GM12873 (cell line): ENCODE data around the gene CALML5.

Experiments
- CTCF ChIP-seq: IDR thresholded peaks from 2 replicates; pipeline ENCODE4 v1.5.1; 2012; ENCODE audit warnings: low read depth, mild to moderate bottlenecking, moderate library complexity, low read length, control low read depth; ENCODE audit not compliant: insufficient read depth; ENCODE audit errors: missing control alignments

The CALML5 gene

GRCh38 chr10:5484205-5484604 lies 15.2 kb downstream of the CALML5 start:
- TF ChIP-seq CTCF: no peak

- TF ChIP-seq CTCF: no peak
Measured at GRCh38 chr10:5482016-5482415, 17.4 kb downstream of the CALML5 start.

- TF ChIP-seq CTCF: no peak
Measured at GRCh38 chr10:5481121-5481520, 18.2 kb downstream of the CALML5 start.

GRCh38 chr10:5480162-5480941 lies 19.0 kb downstream of the CALML5 start:
- TF ChIP-seq CTCF: no peak

GRCh38 chr10:5479481-5480161 lies 19.7 kb downstream of the CALML5 start:
- no peak for TF ChIP-seq CTCF

GRCh38 chr10:5478694-5479305 lies 20.6 kb downstream of the CALML5 start:
- no peak for TF ChIP-seq CTCF
